ENCODE results near the gene SBF1. TPM values are rescaled to one million over a fixed set of nuclear protein-coding genes. Genes with fewer than 3 reads are reported as not detected.

SBF1 gene
- total RNA-seq, 1 donor from 2014 or later, result 98.8 TPM

- Histone ChIP-seq H3K27ac (no peak overlapping the region), H3K4me1 (peaks cover 21 to 38% of the 10 kb centered on the region in 2 donors), H3K9me3 (no peaks in the 10 kb centered on the region), H3K27me3 (no peaks in the 10 kb centered on the region), H3K36me3 (peaks cover 35% of the 10 kb centered on the region in 2 donors), H3K4me3 (no peak overlapping the region)
- peak; percentile 62 to 85 for DNase-seq (ENCODE audit: low spot score in 2 of 2)
- intact Hi-C loops (cut with DNase I), result no loop called here
- TF ChIP-seq CTCF (IDR thresholded peaks at IDR 0.05), result no peak
Observed at GRCh38 chr22:50469377-50470305, 5.2 kb downstream of the SBF1 start.

- H3K36me3 ChIP-seq, result peaks cover 45 to 46% of the 10 kb centered on the region in 2 donors
- intact Hi-C loops (cut with DNase I), result no loop called here
- no peak for TF ChIP-seq CTCF (IDR thresholded peaks at IDR 0.05)
- no peak for DNase-seq (ENCODE audit: low spot score in 2 of 2)
- H3K4me1 ChIP-seq, result peaks cover 15 to 35% of the 10 kb centered on the region in 2 donors
- H3K27ac ChIP-seq, result no peak overlapping the region
- H3K4me3 ChIP-seq, result no peak overlapping the region
- no peaks in the 10 kb centered on the region for H3K27me3 ChIP-seq
- H3K9me3 ChIP-seq, result no peaks in the 10 kb centered on the region
Observed at GRCh38 chr22:50468626-50469025, 6.2 kb downstream of the SBF1 start.

- Histone ChIP-seq H3K27me3 (no peaks in the 10 kb centered on the region), H3K9me3 (no peaks in the 10 kb centered on the region), H3K4me1 (peaks cover 8 to 28% of the 10 kb centered on the region in 2 donors), H3K4me3 (no peak overlapping the region), H3K36me3 (peaks cover 52 to 53% of the 10 kb centered on the region in 2 donors), H3K27ac (no peak overlapping the region)
- TF ChIP-seq CTCF (IDR thresholded peaks at IDR 0.05), result no peak
- no peak for DNase-seq (ENCODE audit: low spot score in 2 of 2)
- intact Hi-C loops (cut with DNase I), result no loop called here
Observed at GRCh38 chr22:50467773-50468440, 6.9 kb downstream of the SBF1 start.

GRCh38 chr22:50467341-50467740 is 7.5 kb downstream of the SBF1 start:
- H3K27ac ChIP-seq, result no peak overlapping the region
- H3K9me3 ChIP-seq, result no peaks in the 10 kb centered on the region
- TF ChIP-seq CTCF (IDR thresholded peaks at IDR 0.05), result no peak
- H3K4me3 ChIP-seq, result no peak overlapping the region
- peaks cover 58% of the 10 kb centered on the region in 2 donors for H3K36me3 ChIP-seq
- H3K27me3 ChIP-seq, result no peaks in the 10 kb centered on the region
- peaks cover 4 to 22% of the 10 kb centered on the region in 2 donors for H3K4me1 ChIP-seq
- intact Hi-C loops (cut with DNase I), result no loop called here
- no peak for DNase-seq (ENCODE audit: low spot score in 2 of 2)

GRCh38 chr22:50465066-50465930 is 9.5 kb downstream of the SBF1 start:
- Histone ChIP-seq H3K27me3 (no peaks in the 10 kb centered on the region), H3K36me3 (peaks cover 78 to 79% of the 10 kb centered on the region in 2 donors), H3K27ac (no peak overlapping the region), H3K4me1 (peaks cover 4% of the 10 kb centered on the region in 2 donors), H3K9me3 (no peaks in the 10 kb centered on the region), H3K4me3 (no peak overlapping the region)
- intact Hi-C loops (cut with DNase I), result no loop called here
- no peak for TF ChIP-seq CTCF (IDR thresholded peaks at IDR 0.05)
- DNase-seq (ENCODE audit: low spot score in 2 of 2), result no peak
